NCI-H524 (cell line): Measurements from ENCODE around the gene HHATL.

Experiments
- DNase-seq, 2 experiments: peaks; one replicate each; lab custom pipeline; 2025; lab: John Stamatoyannopoulos, UW

Gene HHATL

DNA sequence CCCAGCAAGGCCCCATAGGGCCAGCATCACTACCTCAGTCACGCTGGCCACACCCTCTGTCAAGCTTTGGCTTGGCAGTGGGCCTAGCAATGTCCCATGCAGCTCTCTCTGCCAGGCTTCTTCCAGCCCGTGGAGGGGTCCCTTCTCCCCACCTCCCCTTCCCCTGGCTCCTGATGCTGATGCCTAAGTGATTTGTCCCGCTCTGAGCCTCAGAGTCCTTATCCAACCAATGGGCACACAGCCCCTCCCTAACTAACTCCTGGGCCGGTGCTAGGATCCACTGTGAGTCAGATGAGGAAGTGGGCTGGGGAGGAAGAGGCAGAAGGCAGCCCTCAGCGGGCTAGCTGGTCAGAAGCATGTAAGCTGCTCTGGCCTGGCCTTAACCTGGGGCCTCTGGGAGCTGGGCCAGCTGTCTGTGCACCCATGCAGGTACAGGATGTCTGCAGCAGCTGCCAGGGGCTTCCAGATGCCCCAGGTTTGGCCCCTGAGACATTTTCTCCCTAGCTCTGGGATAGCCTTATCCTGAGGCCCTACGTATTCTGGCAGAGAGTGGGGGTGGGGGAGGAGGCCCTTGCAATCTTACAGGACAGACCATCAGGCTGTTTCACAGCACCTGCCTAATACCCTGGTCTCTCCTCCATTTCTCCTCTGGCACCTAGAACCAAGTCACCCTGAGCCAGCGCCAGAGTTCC, 49.8 kb downstream of the HHATL start:
- DNase-seq = peak in 1 of 2 experiments; percentile 15

DNA sequence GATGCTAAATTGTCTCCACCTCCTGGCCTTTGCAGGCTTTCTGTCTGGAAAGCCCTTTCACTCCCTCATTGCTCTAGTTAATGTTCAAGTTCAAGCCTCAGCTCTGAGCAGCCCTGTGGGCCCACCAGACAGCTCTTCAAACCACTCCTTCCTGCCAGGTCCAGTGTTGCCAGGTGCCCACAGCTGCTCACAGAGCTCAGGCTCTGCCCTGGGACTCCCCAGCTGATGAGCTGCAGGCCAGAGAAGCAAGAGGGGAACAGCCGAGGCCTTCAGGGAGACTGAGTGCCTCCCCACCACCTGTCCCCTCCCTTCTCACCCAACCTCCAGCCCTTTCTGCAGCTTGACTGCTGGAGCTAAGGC, 50.4 kb downstream of the HHATL start:
- DNase-seq = no peak

DNA sequence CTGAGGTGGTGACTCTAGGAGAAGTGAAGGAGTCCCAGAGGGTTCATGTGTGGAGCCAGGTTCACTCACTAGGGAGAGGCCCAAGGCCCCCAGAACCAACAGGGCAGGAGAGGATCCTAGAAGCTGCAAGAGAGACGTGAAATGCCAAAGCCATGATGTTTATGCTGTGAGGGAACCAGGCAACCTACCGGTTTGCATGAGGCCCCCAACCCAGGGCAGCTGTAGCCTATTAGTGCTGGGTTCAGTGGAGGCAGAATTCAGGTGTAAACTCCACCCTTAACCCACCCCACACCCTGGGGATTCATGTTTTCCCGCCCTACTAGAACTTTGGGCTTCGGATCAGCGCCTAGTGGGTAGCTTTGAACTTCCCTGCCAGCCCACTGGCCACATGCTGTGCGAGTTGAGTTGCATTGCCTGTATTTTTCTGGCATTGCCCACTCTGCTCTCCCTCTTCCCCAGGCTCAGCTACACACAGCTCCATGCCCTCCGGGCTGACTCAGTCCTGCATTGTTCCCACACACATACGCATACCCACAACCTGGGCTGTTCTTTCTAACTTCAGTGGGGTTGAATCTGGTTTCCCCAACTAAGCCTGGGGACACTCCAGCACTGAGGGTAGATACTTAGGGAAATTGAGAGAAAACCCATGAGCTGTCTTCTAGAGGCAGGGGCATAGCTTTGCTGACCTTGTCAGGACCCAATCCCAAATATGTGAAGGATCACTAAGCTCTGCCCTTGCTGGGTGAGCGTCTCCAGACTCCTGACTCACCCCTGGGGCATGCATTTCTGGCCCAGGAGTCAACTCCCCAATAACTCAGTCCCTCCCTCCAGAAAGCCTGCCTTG, 51.1 kb downstream of the HHATL start:
- DNase-seq = no peak

DNA sequence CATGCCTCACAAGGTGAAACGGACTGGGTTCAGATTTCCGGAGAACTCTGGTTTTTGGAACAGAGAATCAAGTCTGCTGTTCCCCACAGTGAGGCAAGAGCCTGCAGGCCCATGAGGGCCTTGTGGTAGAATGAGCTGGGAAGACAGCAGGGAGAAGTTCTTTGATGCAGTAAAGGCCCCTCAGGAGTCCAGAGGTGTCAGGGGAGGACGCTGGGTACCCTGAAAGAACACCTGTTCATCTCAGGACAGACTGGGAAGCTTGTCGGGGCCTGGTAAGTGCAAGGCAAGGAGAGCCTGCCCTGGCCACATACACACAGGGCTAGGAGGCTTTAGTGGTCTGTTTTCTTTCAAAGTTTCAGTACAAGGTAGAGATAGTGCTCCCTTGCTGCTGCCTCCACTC, 52.8 kb downstream of the HHATL start:
- DNase-seq = no peak

DNA sequence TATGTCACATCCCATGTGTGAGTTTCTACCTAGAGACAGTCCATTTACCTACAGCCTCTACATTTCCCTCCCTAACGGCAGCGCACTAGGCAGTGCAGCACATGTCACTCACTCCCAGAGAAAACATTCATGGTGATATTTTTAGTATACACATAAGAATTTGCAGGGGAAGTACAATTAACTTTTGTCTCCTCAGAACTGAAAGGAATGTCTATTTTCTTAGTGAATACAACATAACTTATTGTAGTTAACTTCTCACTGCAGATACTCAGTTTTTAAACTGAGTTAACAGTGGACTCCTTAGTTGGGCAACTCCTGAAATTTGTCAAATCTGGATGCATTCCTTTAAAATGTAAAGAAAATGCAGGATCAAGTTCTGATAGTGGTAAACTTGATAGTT, 53.6 kb downstream of the HHATL start:
- DNase-seq = no peak

DNA sequence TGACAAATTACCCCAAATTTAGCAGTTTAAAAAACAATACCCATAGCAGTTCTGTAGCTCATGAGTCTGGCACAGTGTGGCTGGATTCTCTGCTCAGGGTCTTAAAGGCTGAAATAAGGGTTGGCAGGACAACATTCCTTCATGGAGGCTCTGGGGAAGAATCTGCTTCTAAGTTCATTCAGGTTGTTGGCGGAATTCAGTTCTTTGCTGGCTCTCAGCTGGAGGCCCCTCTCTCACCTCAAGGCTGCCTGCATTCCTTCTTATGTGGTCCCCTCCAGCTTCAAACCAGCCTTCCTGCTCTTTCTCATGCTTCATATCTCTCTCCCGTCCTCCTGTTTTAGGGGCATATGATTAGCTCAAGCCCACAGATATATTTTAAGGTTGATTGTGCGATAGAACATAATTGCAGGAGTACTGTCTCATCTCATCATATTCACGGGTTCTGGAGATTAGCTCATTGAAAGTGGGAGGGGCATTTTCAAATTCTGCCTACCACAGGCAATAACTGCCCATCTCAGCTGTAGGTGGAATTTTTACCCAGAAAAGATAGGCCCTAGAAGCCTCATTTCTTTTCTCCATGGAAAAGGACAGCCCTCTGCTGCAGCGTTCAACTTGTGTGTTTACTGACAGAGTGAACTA, 54.7 kb downstream of the HHATL start:
- DNase-seq = no peak
